Neural crest cell (in vitro differentiated cells): ENCODE results near the gene GALNT14. TPM values are rescaled to one million over a fixed set of nuclear protein-coding genes. Genes with fewer than 3 reads are reported as not detected.
A peak's percentile ranks its signal among the peaks of the same experiment; 100 is the strongest.

Experiments
- DNase-seq: peaks from one replicate; pipeline ENCODE4 v3.0.0; 2021; ENCODE audit warnings: low read depth, mixed read lengths, low spot score
- H3K27ac Mint-ChIP-seq: one replicate; pipeline ENCODE4 v1.8.0; 2021; ENCODE audit warnings: mild to moderate bottlenecking, mixed read lengths; ENCODE audit not compliant: unreplicated experiment
- H3K27me3 Mint-ChIP-seq: 2 replicates; pipeline ENCODE4 v1.8.0; 2021; ENCODE audit warnings: low read depth, mild to moderate bottlenecking, mixed read lengths
- H3K36me3 Mint-ChIP-seq: 2 replicates; pipeline ENCODE4 v1.8.0; 2021; ENCODE audit warnings: low read depth, mild to moderate bottlenecking, mixed read lengths
- H3K4me1 Mint-ChIP-seq: 2 replicates; pipeline ENCODE4 v1.8.0; 2021; ENCODE audit warnings: mixed read lengths
- H3K4me3 Mint-ChIP-seq: one replicate; pipeline ENCODE4 v1.8.0; 2021; ENCODE audit warnings: mild to moderate bottlenecking, mixed read lengths
- H3K9me3 Mint-ChIP-seq: 2 replicates; pipeline ENCODE4 v1.8.0; 2021; ENCODE audit warnings: mixed read lengths
- CTCF ChIP-seq: fragments of 200-600 bp; sonication (generic); conservative IDR thresholded peaks from 2 replicates; pipeline ENCODE4 v1.5.0; 2021; ENCODE audit warnings: antibody characterized with exemption, mild to moderate bottlenecking
- total RNA-seq: library from RNA; stranded (reverse); gene quantifications from 2 replicates; pipeline ENCODE4 v1.2.1, GENCODE V29; 2021

The GALNT14 gene
- total RNA-seq, 1 donor from 2014 or later = 1.5 TPM

DNA sequence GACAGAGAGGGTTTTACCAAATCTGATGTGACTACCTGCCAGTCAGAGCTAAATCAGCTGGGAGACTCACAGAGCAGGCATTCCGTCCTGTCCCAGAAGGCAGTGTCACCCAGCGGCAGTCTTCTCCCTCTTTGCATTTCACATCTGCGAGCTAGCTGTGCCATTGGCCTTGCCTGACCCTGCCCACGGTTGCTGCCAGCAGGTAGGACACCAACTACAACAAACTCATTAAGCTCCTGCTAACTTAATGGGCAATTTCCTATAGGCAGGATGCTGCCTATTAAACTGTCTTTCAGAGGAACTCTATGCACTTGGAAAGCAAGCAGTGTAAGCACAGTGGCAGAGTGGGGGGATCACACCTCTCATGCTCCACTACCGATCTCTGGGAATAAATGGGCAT is 214.6 kb downstream of the GALNT14 start:
- no peak for DNase-seq
- H3K4me3 Mint-ChIP-seq = no peak overlapping the region
- H3K27me3 Mint-ChIP-seq = peaks cover 14% of the 10 kb centered on the region
- no peak for TF ChIP-seq CTCF
- no peaks in the 10 kb centered on the region for H3K36me3 Mint-ChIP-seq
- H3K4me1 Mint-ChIP-seq = no peaks in the 10 kb centered on the region
- no peaks in the 10 kb centered on the region for H3K9me3 Mint-ChIP-seq
- H3K27ac Mint-ChIP-seq = no peak overlapping the region

GRCh38 chr2:30920511-30920910 is 217.7 kb downstream of the GALNT14 start:
- no peak overlapping the region for H3K27ac Mint-ChIP-seq
- H3K27me3 Mint-ChIP-seq = peaks cover 14% of the 10 kb centered on the region
- no peaks in the 10 kb centered on the region for H3K4me1 Mint-ChIP-seq
- no peak overlapping the region for H3K4me3 Mint-ChIP-seq
- TF ChIP-seq CTCF = no peak
- H3K9me3 Mint-ChIP-seq = no peaks in the 10 kb centered on the region
- no peak for DNase-seq
- no peaks in the 10 kb centered on the region for H3K36me3 Mint-ChIP-seq

GRCh38 chr2:30915486-30915885 is 222.8 kb downstream of the GALNT14 start:
- Mint-ChIP-seq H3K9me3 (no peaks in the 10 kb centered on the region), H3K27ac (no peak overlapping the region), H3K4me1 (no peaks in the 10 kb centered on the region), H3K27me3 (peaks cover 3% of the 10 kb centered on the region), H3K4me3 (no peak overlapping the region), H3K36me3 (no peaks in the 10 kb centered on the region)
- peak; percentile 60 for TF ChIP-seq CTCF
- peak; percentile 11 for DNase-seq

GRCh38 chr2:30914456-30914855 is 223.8 kb downstream of the GALNT14 start:
- H3K27ac Mint-ChIP-seq = no peak overlapping the region
- DNase-seq = no peak
- no peaks in the 10 kb centered on the region for H3K27me3 Mint-ChIP-seq
- H3K9me3 Mint-ChIP-seq = no peaks in the 10 kb centered on the region
- no peaks in the 10 kb centered on the region for H3K4me1 Mint-ChIP-seq
- H3K4me3 Mint-ChIP-seq = no peak overlapping the region
- no peak for TF ChIP-seq CTCF
- H3K36me3 Mint-ChIP-seq = no peaks in the 10 kb centered on the region

- no peak for TF ChIP-seq CTCF
- Mint-ChIP-seq H3K4me1 (no peaks in the 10 kb centered on the region), H3K36me3 (no peaks in the 10 kb centered on the region), H3K27ac (no peak overlapping the region), H3K27me3 (no peaks in the 10 kb centered on the region), H3K4me3 (no peak overlapping the region), H3K9me3 (no peaks in the 10 kb centered on the region)
- DNase-seq = no peak
These were observed 226.2 kb downstream of the GALNT14 start for GRCh38 chr2:30912056-30912455.

- H3K27ac Mint-ChIP-seq = no peak overlapping the region
- no peaks in the 10 kb centered on the region for H3K27me3 Mint-ChIP-seq
- DNase-seq = no peak
- H3K4me3 Mint-ChIP-seq = no peak overlapping the region
- TF ChIP-seq CTCF = no peak
- H3K36me3 Mint-ChIP-seq = no peaks in the 10 kb centered on the region
- H3K9me3 Mint-ChIP-seq = no peaks in the 10 kb centered on the region
- no peaks in the 10 kb centered on the region for H3K4me1 Mint-ChIP-seq
These were observed 226.9 kb downstream of the GALNT14 start for GRCh38 chr2:30911327-30911726.
